Nephron progenitor cell (in vitro differentiated cells): ENCODE data around the gene CYSTM1.

Experiments used
- DNase-seq: peaks from one replicate; pipeline ENCODE4 v3.0.0; 2021
- H3K27ac Mint-ChIP-seq: 2 replicates; pipeline ENCODE4 v1.8.0; 2021; ENCODE audit warnings: mild to moderate bottlenecking, moderate library complexity, mixed read lengths
- H3K27me3 Mint-ChIP-seq: 2 replicates; pipeline ENCODE4 v1.8.0; 2021; ENCODE audit warnings: mild to moderate bottlenecking, low read depth, mixed read lengths; ENCODE audit not compliant: poor library complexity
- H3K36me3 Mint-ChIP-seq: 2 replicates; pipeline ENCODE4 v1.8.0; 2021; ENCODE audit warnings: low read depth, mixed read lengths
- H3K4me1 Mint-ChIP-seq: 2 replicates; pipeline ENCODE4 v1.8.0; 2021; ENCODE audit warnings: mixed read lengths
- H3K4me3 Mint-ChIP-seq: 2 replicates; pipeline ENCODE4 v1.8.0; 2021; ENCODE audit warnings: mild to moderate bottlenecking, moderate library complexity, mixed read lengths
- H3K9me3 Mint-ChIP-seq: 2 replicates; pipeline ENCODE4 v1.8.0; 2021; ENCODE audit warnings: mild to moderate bottlenecking, moderate library complexity, mixed read lengths
- TF ChIP-seq, protein P1 (sequence below): fragments of 200-600 bp; sonication (generic); IDR thresholded peaks from 2 replicates; pipeline ENCODE4 v1.5.0; 2021; ENCODE audit warnings: antibody characterized with exemption

The CYSTM1 gene

DNA sequence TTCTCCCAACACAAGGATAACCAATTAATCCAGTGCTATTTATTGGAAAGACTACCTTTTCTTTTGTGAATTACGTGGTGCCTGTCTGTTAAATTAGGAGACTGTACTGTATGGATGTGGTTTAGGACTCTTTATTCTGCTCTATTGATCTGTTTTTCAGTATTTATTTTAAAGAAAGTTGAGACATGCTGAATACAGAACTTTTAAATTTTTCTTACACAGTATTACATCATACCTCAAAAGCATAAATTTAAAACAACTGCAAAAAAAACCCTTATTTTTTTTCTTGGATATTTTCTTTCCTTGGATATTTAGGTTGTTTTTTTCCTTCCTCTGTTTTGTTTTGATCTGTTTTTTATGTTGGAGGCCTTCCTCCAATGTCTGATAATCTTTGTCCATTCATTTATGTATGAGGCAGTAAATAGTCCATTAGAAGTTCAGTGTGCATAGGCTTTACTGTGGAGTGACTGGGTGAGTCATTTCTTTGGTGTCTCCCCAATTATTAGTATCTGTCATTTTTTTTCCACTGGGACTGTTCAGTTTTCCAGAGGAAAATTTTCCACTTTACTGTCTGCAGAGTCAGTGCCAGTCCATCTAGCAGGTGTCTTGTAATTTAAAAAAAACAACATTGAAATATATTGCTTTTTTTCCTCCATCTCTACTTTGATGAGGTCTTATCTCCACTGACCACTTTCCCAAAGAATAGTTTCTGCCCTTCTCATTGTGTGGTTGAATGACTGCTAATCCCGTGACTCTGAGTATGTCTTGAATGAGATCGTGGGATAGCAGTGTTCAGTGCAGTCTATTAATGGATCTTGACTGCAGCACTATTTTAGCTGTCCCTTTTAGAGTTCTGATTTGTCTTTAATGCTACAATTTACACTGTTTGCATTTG, 15.2 kb downstream of the CYSTM1 start:
- peaks cover 9% of the 10 kb centered on the region for H3K4me1 Mint-ChIP-seq
- no peak for DNase-seq
- H3K4me3 Mint-ChIP-seq = no peak overlapping the region
- H3K27ac Mint-ChIP-seq = no peak overlapping the region
- peaks cover 3% of the 10 kb centered on the region for H3K27me3 Mint-ChIP-seq
- TF ChIP-seq, protein P1, sequence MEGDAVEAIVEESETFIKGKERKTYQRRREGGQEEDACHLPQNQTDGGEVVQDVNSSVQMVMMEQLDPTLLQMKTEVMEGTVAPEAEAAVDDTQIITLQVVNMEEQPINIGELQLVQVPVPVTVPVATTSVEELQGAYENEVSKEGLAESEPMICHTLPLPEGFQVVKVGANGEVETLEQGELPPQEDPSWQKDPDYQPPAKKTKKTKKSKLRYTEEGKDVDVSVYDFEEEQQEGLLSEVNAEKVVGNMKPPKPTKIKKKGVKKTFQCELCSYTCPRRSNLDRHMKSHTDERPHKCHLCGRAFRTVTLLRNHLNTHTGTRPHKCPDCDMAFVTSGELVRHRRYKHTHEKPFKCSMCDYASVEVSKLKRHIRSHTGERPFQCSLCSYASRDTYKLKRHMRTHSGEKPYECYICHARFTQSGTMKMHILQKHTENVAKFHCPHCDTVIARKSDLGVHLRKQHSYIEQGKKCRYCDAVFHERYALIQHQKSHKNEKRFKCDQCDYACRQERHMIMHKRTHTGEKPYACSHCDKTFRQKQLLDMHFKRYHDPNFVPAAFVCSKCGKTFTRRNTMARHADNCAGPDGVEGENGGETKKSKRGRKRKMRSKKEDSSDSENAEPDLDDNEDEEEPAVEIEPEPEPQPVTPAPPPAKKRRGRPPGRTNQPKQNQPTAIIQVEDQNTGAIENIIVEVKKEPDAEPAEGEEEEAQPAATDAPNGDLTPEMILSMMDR = no peak
- H3K9me3 Mint-ChIP-seq = no peaks in the 10 kb centered on the region
- no peaks in the 10 kb centered on the region for H3K36me3 Mint-ChIP-seq

DNA sequence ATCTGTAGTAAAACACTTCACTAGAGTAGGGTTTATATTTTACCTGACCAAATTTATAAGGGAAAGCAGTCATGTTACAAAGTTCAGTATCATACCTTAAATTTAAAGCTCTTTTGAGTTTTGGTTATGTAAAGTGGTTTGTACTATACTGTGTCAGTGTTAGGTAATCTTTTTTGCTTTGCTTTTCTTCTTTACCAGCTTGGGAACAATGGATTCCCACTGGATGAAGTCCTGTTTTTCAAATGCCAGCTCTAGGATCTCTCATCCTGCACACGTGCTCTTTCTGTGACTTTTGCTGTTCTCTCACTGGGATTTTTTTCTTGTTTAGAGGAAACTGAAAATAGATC, 15.9 kb downstream of the CYSTM1 start:
- H3K4me3 Mint-ChIP-seq = no peak overlapping the region
- no peak overlapping the region for H3K27ac Mint-ChIP-seq
- DNase-seq = no peak
- TF ChIP-seq, protein P1 = no peak
- peaks cover 3% of the 10 kb centered on the region for H3K27me3 Mint-ChIP-seq
- no peaks in the 10 kb centered on the region for H3K9me3 Mint-ChIP-seq
- H3K36me3 Mint-ChIP-seq = no peaks in the 10 kb centered on the region
- peaks cover 9% of the 10 kb centered on the region for H3K4me1 Mint-ChIP-seq

DNA sequence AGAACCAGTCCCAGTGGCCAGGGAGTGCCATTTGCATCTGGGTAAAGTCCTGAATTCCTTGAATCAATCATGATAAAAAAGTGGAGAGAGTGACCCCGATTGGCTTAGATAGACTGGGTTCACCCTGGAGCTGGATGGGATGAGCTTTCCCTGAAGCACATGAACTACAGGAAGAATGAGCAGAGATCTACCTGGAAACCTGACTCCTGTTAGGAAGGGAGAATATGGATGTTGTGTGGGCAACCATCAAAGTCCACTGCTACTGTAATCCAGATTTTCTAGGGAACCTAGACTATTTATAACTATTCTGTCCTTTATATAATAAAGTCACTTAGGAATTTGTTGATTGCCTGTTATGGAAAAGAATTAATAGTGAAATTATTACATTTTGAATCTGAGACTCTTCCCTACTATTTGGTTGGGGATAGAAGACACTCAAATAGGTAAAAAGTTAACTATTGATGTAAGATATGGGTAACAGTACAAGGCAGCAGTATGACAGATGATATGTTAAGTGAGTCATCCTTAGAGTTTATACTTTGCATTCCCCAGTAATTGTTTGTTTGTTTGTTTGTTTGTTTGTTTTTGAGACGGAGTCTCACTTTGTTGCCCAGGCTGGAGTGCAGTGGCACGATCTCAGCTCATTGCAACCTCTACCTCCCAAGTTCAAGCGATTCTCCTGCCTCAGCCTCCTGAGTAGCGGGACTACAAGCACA, 17.9 kb downstream of the CYSTM1 start:
- Mint-ChIP-seq H3K27me3 (peaks cover 3% of the 10 kb centered on the region), H3K4me1 (peaks cover 4% of the 10 kb centered on the region), H3K36me3 (peaks cover 7% of the 10 kb centered on the region), H3K4me3 (no peak overlapping the region), H3K9me3 (no peaks in the 10 kb centered on the region), H3K27ac (no peak overlapping the region)
- TF ChIP-seq, protein P1 = no peak
- no peak for DNase-seq

DNA sequence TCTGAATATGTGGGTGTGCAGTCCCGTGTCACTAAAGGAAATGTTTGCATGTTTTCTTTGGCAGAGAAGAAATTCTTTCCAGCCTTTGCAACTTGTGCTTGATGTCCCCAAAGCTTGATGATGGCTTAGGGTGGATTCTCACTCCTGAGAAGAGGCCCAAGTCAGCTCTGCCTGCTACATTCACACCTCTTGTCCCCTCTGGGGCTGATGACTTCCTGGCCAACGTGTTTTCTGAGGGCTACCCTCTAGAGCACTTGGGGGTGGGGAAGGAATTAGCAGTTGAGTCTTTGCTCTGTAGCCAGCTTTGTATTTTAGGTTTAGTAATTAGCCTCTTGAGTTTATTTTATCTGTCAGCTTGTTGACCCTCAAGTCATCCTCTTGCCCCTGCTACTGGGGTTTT, 19.7 kb downstream of the CYSTM1 start:
- Mint-ChIP-seq H3K4me3 (no peak overlapping the region), H3K9me3 (no peaks in the 10 kb centered on the region), H3K36me3 (peaks cover 7% of the 10 kb centered on the region), H3K27me3 (peaks cover 3% of the 10 kb centered on the region), H3K27ac (no peak overlapping the region), H3K4me1 (peaks cover 4% of the 10 kb centered on the region)
- DNase-seq = no peak
- TF ChIP-seq, protein P1 = no peak

DNA sequence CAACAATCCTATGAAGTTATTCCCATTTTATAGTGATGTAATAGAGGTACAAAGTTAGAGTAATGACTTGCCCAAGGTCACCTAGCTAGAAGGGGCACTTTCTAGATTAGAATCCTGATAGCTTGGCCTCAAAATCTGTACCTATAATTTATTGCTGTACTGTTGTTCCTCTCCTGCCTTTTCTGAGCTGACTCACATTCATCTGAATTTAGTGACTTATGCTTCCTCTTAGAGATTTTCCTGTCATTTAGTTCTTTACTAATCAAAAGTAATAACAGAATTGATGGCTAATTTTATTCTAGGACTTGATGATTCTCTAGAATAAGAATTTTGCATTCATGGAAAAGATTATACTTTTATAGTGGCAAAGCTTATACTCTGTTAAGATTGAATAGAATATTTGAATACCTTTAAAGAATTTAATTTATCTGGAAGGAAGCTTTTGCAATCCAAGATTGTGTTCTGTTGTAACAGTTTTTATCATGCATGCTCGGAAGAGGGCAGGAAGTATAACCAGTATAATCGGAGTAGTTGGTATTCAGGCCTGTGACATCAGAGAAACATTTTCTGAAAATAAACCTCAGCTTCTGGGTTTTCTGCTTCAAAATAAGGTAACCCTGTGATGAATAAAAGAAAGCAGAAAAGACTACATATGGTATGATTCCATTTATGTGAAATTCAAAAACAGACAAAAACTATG, 21.3 kb downstream of the CYSTM1 start:
- no peak for DNase-seq
- TF ChIP-seq, protein P1 = no peak
- Mint-ChIP-seq H3K9me3 (no peaks in the 10 kb centered on the region), H3K4me3 (no peak overlapping the region), H3K36me3 (peaks cover 7% of the 10 kb centered on the region), H3K27me3 (peaks cover 3% of the 10 kb centered on the region), H3K27ac (no peak overlapping the region), H3K4me1 (peaks cover 4% of the 10 kb centered on the region)
